Panc1 (cell line): Measurements from ENCODE around the gene KLF9. TPM values are rescaled to one million over a fixed set of nuclear protein-coding genes. Genes with fewer than 3 reads are reported as not detected.

Source experiments
- ATAC-seq: fragments of 200-7000 bp; cut with Tn5 transposase; 2 replicates; pipeline ENCODE4 v1.9.1; 2020; ENCODE audit warnings: mild to moderate bottlenecking, moderate library complexity
- BruUV-seq: library from RNA; stranded (reverse); fragments of 400-500 nt; replicated peaks from 2 replicates; lab custom pipeline; 2021; lab: Mats Ljungman, UMichigan
- CTCF ChIA-PET: fragments of 300-600 bp; sonication (Branson Sonifier 250); formaldehyde crosslinking; loops from one replicate; lab custom pipeline; 2022; ENCODE audit warnings: antibody characterized with exemption; lab: Charles Lee
- POLR2A ChIA-PET: fragments of 300-600 bp; sonication (Branson Sonifier 250); formaldehyde crosslinking; loops from one replicate; lab custom pipeline; 2022; ENCODE audit warnings: antibody characterized with exemption; lab: Charles Lee
- DNase-seq: peaks from one replicate; pipeline ENCODE4 v3.0.0-alpha.2; 2010; ENCODE audit warnings: low read depth, low spot score
- H3K27ac ChIP-seq: 2 replicates; pipeline ENCODE4 v1.5.1; 2011; ENCODE audit warnings: mild to moderate bottlenecking, low read length, inconsistent platforms
- H3K27me3 ChIP-seq: fragments of 200-500 bp; sonication (Bioruptor generic); 2 replicates; pipeline ENCODE4 v1.6.0; 2014; ENCODE audit warnings: low read length, inconsistent platforms; ENCODE audit not compliant: control insufficient read depth, insufficient read depth
- H3K36me3 ChIP-seq: fragments of 200-500 bp; sonication (Bioruptor generic); 2 replicates; pipeline ENCODE4 v1.5.1; 2014; ENCODE audit warnings: inconsistent platforms, mild to moderate bottlenecking, low read length, moderate library complexity; ENCODE audit not compliant: control insufficient read depth, insufficient read depth
- H3K4me1 ChIP-seq: 2 replicates; pipeline ENCODE4 v1.5.1; 2011; ENCODE audit warnings: inconsistent platforms, mild to moderate bottlenecking, low read length, moderate library complexity; ENCODE audit not compliant: control insufficient read depth, insufficient read depth
- H3K4me3 ChIP-seq, 2 experiments: 2 replicates each; pipeline ENCODE4 v1.5.1; 2011 to 2012; ENCODE audit warnings: low read depth in 2 of 2, low read length in 2 of 2, mild to moderate bottlenecking in 2 of 2, inconsistent platforms in 1 of 2, moderate library complexity in 1 of 2
- H3K9me3 ChIP-seq: fragments of 200-500 bp; sonication (Bioruptor generic); 2 replicates; pipeline ENCODE4 v1.5.1; 2014; ENCODE audit warnings: low read depth, mild to moderate bottlenecking, inconsistent platforms, low read length, moderate library complexity; ENCODE audit not compliant: control insufficient read depth, insufficient read depth
- POLR2AphosphoS5 ChIP-seq: IDR thresholded peaks from 2 replicates; pipeline ENCODE4 v1.6.1; 2012; ENCODE audit warnings: mild to moderate bottlenecking, low read depth, low read length, moderate library complexity
- TCF7L2 ChIP-seq: IDR thresholded peaks from 2 replicates; pipeline ENCODE4 v1.6.1; 2011; ENCODE audit warnings: mild to moderate bottlenecking, low read depth, low read length, inconsistent platforms
- in situ Hi-C: cut with HindIII; loops from 2 replicates; pipeline ENCODE4 v1.10.0; 2016; ENCODE audit warnings: low sequenced_read_pairs, low pct_unique_long_range_greater_than_20kb
- intact Hi-C: fragments of 100-400 bp; cut with micrococcal nuclease; formaldehyde crosslinking; loops from one replicate; pipeline ENCODE4 v1.10.0; 2022; ENCODE audit not compliant: unreplicated experiment
- total RNA-seq: library from RNA; stranded (reverse); gene quantifications from one replicate; pipeline ENCODE4 v1.2.1, GENCODE V29; 2021; ENCODE audit not compliant: unreplicated experiment
- TF ChIP-seq, protein P1 (sequence below), 2 experiments: IDR thresholded peaks; 2 replicates each; pipeline ENCODE4 v1.6.1; 2011 to 2012; ENCODE audit warnings: low read depth in 2 of 2, control low read depth in 1 of 2, low read length in 1 of 2, mild to moderate bottlenecking in 1 of 2, moderate library complexity in 1 of 2; ENCODE audit not compliant: insufficient read depth in 1 of 2
- TF ChIP-seq, protein P2 (sequence below): fragments of 450-650 bp; IDR thresholded peaks from 2 replicates; pipeline ENCODE4 v1.5.1; 2017; ENCODE audit warnings: mild to moderate bottlenecking

Gene KLF9
- total RNA-seq, 1 experiment from 2014 or later: 0.95 TPM

DNA sequence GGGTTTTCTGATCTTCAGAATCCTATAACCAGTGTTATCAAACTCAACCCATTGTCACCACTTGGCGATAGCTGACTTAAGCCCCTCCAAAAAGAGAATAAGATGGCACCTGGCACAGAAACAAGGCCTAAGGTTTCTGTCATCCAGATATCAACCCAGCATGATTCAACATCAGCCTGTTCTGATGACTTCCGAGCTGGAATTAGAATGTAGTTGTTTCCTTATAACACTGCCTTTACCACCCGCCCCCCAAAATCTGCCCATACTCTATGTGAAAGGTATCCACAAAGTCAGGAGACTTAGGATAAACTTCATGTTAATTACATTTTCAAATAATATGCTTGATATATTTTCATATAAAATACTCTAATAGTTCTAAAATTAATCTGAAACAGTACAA lies 5.2 kb downstream of the KLF9 start:
- no peaks in the 10 kb centered on the region for H3K27me3 ChIP-seq
- DNase-seq: no peak
- H3K36me3 ChIP-seq: no peaks in the 10 kb centered on the region; the same call in 1 of the 2 replicates
- intact Hi-C loops: no loop called here
- 0 out of 2 replicates have a peak, but pooled peaks cover 3% of the 10 kb centered on the region for H3K4me1 ChIP-seq
- TF ChIP-seq POLR2AphosphoS5 (no peak), TCF7L2 (no peak)
- TF ChIP-seq, protein P1, sequence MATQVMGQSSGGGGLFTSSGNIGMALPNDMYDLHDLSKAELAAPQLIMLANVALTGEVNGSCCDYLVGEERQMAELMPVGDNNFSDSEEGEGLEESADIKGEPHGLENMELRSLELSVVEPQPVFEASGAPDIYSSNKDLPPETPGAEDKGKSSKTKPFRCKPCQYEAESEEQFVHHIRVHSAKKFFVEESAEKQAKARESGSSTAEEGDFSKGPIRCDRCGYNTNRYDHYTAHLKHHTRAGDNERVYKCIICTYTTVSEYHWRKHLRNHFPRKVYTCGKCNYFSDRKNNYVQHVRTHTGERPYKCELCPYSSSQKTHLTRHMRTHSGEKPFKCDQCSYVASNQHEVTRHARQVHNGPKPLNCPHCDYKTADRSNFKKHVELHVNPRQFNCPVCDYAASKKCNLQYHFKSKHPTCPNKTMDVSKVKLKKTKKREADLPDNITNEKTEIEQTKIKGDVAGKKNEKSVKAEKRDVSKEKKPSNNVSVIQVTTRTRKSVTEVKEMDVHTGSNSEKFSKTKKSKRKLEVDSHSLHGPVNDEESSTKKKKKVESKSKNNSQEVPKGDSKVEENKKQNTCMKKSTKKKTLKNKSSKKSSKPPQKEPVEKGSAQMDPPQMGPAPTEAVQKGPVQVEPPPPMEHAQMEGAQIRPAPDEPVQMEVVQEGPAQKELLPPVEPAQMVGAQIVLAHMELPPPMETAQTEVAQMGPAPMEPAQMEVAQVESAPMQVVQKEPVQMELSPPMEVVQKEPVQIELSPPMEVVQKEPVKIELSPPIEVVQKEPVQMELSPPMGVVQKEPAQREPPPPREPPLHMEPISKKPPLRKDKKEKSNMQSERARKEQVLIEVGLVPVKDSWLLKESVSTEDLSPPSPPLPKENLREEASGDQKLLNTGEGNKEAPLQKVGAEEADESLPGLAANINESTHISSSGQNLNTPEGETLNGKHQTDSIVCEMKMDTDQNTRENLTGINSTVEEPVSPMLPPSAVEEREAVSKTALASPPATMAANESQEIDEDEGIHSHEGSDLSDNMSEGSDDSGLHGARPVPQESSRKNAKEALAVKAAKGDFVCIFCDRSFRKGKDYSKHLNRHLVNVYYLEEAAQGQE (IDR thresholded peaks at IDR 0.05; ENCODE audit: insufficient read depth in 1 of 2, low read depth in 2 of 2, low read length in 1 of 2): no peak
- TF ChIP-seq, protein P2, sequence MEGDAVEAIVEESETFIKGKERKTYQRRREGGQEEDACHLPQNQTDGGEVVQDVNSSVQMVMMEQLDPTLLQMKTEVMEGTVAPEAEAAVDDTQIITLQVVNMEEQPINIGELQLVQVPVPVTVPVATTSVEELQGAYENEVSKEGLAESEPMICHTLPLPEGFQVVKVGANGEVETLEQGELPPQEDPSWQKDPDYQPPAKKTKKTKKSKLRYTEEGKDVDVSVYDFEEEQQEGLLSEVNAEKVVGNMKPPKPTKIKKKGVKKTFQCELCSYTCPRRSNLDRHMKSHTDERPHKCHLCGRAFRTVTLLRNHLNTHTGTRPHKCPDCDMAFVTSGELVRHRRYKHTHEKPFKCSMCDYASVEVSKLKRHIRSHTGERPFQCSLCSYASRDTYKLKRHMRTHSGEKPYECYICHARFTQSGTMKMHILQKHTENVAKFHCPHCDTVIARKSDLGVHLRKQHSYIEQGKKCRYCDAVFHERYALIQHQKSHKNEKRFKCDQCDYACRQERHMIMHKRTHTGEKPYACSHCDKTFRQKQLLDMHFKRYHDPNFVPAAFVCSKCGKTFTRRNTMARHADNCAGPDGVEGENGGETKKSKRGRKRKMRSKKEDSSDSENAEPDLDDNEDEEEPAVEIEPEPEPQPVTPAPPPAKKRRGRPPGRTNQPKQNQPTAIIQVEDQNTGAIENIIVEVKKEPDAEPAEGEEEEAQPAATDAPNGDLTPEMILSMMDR: no peak
- BruUV-seq: no TSS peak
- H3K9me3 ChIP-seq: no peaks in the 10 kb centered on the region
- ATAC-seq: no peak
- in situ Hi-C loops: no loop called here
- no peak overlapping the region for H3K4me3 ChIP-seq
- H3K27ac ChIP-seq: no peak overlapping the region
- ChIA-PET CTCF (no interaction called here), POLR2A (no interaction called here)

DNA sequence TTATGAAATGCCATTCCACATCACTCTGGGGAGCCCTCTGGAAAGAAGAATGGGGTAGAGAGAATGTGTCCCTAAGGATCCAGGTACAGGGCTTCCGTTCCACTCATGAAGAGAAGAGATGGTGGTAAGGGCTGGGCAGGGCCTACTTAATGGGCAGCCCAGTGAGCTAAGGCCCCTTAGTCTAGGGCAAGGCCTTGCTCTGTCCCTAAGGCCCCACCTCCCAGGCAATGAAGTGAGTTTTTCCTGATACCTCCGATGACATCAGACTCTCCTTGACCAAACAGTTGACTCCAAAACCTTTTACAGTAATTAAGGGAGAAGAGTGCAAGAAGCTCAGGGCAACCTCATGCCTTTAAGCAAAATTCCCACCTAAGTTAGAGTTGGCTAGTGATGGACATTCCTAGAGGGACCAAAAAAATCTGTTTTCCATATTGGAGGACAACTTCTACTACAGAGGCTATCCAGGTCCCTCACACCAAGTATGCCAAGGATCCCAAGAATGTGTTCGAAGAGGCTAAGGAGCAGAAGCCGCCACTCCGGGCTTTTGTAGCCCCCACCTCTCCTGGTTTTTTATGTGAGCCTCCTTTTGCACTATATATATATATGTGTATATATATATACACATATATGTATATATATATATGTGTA lies 5.9 kb downstream of the KLF9 start:
- in situ Hi-C loops (no loop called here), intact Hi-C loops (no loop called here)
- Histone ChIP-seq H3K27me3 (no peaks in the 10 kb centered on the region), H3K27ac (no peak overlapping the region), H3K4me1 (0 out of 2 replicates have a peak, but pooled peaks cover 3% of the 10 kb centered on the region), H3K4me3 (no peak overlapping the region), H3K36me3 (no peaks in the 10 kb centered on the region; the same call in 1 of the 2 replicates), H3K9me3 (no peaks in the 10 kb centered on the region)
- no TSS peak for BruUV-seq
- TF ChIP-seq, protein P1 (IDR thresholded peaks at IDR 0.05; ENCODE audit: insufficient read depth in 1 of 2, low read depth in 2 of 2, low read length in 1 of 2): no peak
- no peak for TF ChIP-seq TCF7L2
- ATAC-seq (no peak), DNase-seq (no peak)
- POLR2A ChIA-PET: no interaction called here
- CTCF ChIA-PET: no interaction called here
